HepG2 (cell line): ENCODE data around the gene RAB3D. TPM values are rescaled to one million over a fixed set of nuclear protein-coding genes. Genes with fewer than 3 reads are reported as not detected.

Source experiments
- ASH2L ChIP-seq: fragments of 300-600, 200-600 bp; sonication (generic); IDR thresholded peaks from 2 replicates; pipeline ENCODE4 v1.7.0; 2017; ENCODE audit warnings: low read depth, mild to moderate bottlenecking, moderate library complexity, mixed read lengths, low read length; ENCODE audit not compliant: insufficient read length
- FOXA3 ChIP-seq: IDR thresholded peaks from 2 replicates; pipeline ENCODE4 v1.6.1; 2016; ENCODE audit warnings: missing genetic modification reagents, missing compliant biosample characterization
- LCORL ChIP-seq, 2 experiments: fragments of 450-650 bp in 1 of 2; sonication (generic) in 1 of 2; formaldehyde crosslinking in 1 of 2; IDR thresholded peaks; 2 replicates each; pipeline versions ENCODE4 v1.5.0 to v1.6.1; 2017 to 2020; ENCODE audit warnings: antibody characterized with exemption in 1 of 2, missing genetic modification reagents in 1 of 2
- NCOR1 ChIP-seq: fragments of 200-600 bp; sonication (generic); IDR thresholded peaks from 2 replicates; pipeline ENCODE4 v1.7.0; 2017; ENCODE audit warnings: antibody characterized with exemption, low read length, borderline replicate concordance
- PHF8 ChIP-seq: sonication (generic); formaldehyde crosslinking; IDR thresholded peaks from 2 replicates; pipeline ENCODE4 v1.5.0; 2020; ENCODE audit warnings: missing genetic modification reagents
- SAP130 ChIP-seq: IDR thresholded peaks from 2 replicates; pipeline ENCODE4 v1.6.1; 2016; ENCODE audit warnings: low read depth
- SP4 ChIP-seq: sonication (generic); formaldehyde crosslinking; IDR thresholded peaks from 2 replicates; pipeline ENCODE4 v1.8.1; 2023; ENCODE audit warnings: mild to moderate bottlenecking, missing genetic modification reagents
- ZNF614 ChIP-seq: IDR thresholded peaks from 2 replicates; pipeline ENCODE4 v1.6.1; 2018; ENCODE audit warnings: missing biosample characterization, missing genetic modification reagents, inconsistent platforms, borderline replicate concordance
- ZNF644 ChIP-seq: IDR thresholded peaks from 2 replicates; pipeline ENCODE4 v1.6.1; 2016; ENCODE audit warnings: low read depth
- ZNF768 ChIP-seq: sonication (generic); formaldehyde crosslinking; IDR thresholded peaks from 2 replicates; pipeline ENCODE4 v1.4.0; 2020; ENCODE audit warnings: missing genetic modification reagents
- polyA plus RNA-seq, 8 experiments: library from polyadenylated mRNA; depleted of rRNA in 3 of 8; stranded (reverse) in 7 of 8; unstranded in 1 of 8; fragments of >200 nt; fragmentation: Illumina TruSeq in 4 of 8; extraction: Trizol in 4 of 8; gene quantifications; 2 replicates each; pipeline versions ENCODE4 v1.2.1 to v1.2.3, GENCODE V29; 2011 to 2016; ENCODE audit warnings: low read depth in 4 of 8, missing spikeins in 1 of 8, mixed read lengths in 1 of 8; ENCODE audit not compliant: insufficient read depth in 1 of 8
- total RNA-seq, 5 experiments: library from RNA; depleted of rRNA; stranded (reverse); fragments of >200 nt; fragmentation: Illumina TruSeq; extraction: Trizol; gene quantifications; 2 replicates each; pipeline ENCODE4 v1.2.3, GENCODE V29; 2016; ENCODE audit warnings: low read depth in 1 of 5
- TF ChIP-seq, protein P1 (sequence below): IDR thresholded peaks from 2 replicates; pipeline ENCODE4 v1.6.1; 2012; ENCODE audit warnings: low read depth, low read length, improper control_type of control experiment
- TF ChIP-seq, protein P2 (sequence below): sonication (generic); formaldehyde crosslinking; IDR thresholded peaks from 2 replicates; pipeline ENCODE4 v1.4.0; 2020; ENCODE audit warnings: missing genetic modification reagents, borderline replicate concordance
- TF ChIP-seq, protein P3 (sequence below): sonication (generic); formaldehyde crosslinking; IDR thresholded peaks from 2 replicates; pipeline ENCODE4 v1.4.0; 2020; ENCODE audit warnings: missing genetic modification reagents
- TF ChIP-seq, protein P4 (sequence below): sonication (generic); formaldehyde crosslinking; IDR thresholded peaks from 2 replicates; pipeline ENCODE4 v1.5.1; 2020; ENCODE audit warnings: mild to moderate bottlenecking, missing genetic modification reagents, moderate library complexity
- TF ChIP-seq, protein P5 (sequence below): sonication (generic); formaldehyde crosslinking; IDR thresholded peaks from 2 replicates; pipeline ENCODE4 v1.8.1; 2023; ENCODE audit warnings: missing genetic modification reagents, mild to moderate bottlenecking, borderline replicate concordance

RAB3D gene
- total and polyA plus RNA-seq, 2 of the 13 experiments (the other 11 are each of a cell fraction or from before 2014, with no cell fraction given) = 2.0 to 16.1 TPM

DNA sequence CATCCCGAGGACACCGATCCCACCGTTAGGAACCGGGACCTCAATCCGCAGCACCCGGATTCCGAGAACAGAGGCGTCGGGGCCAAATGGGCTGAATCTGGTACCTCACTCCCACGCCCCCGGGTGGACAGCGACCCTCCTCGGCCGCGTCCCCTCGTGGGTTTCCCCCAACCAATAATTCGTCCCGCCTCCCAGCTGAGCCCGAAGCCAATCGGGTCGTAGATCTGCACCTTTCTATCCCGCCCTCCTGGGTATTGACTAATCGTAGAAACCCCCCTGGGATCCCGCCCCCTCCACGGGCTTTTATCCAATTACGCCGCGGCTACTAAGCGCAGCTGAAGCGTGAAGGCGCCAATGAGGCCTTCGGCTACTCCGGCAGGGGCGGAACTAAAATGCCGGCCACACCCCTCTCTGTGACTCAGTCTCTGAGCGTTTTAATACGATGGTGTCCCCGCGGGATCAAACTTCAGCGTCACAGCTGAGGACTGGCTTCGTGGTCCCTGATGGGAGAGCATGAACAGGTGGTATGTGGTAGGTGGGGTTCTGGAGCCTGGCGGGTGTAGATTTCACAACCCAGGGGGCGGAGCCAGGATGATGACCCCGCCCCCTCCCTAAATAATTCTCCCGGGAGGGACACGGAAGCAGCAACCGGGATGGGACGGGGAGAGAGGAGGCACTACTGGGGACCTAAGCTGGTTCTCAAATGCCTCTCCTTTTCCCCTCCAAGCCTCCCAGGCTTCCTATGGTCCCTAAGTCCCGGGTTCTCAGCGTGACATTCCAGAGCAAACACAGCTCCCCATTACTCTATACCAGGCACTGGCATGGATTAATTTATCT, 6.9 kb upstream of the RAB3D start, which contains the start of the genes CCDC159 and TMEM205 (continued):
- TF ChIP-seq, protein P1, sequence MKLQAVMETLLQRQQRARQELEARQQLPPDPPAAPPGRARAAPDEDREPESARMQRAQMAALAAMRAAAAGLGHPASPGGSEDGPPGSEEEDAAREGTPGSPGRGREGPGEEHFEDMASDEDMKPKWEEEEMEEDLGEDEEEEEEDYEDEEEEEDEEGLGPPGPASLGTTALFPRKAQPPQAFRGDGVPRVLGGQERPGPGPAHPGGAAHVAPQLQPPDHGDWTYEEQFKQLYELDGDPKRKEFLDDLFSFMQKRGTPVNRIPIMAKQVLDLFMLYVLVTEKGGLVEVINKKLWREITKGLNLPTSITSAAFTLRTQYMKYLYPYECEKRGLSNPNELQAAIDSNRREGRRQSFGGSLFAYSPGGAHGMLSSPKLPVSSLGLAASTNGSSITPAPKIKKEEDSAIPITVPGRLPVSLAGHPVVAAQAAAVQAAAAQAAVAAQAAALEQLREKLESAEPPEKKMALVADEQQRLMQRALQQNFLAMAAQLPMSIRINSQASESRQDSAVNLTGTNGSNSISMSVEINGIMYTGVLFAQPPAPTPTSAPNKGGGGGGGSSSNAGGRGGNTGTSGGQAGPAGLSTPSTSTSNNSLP = peak; percentile 33; the same call in 1 of the 2 replicates
- TF ChIP-seq NCOR1 = peak; percentile 54; the same call in 1 of the 2 replicates
- no peak for TF ChIP-seq LCORL (IDR thresholded peaks at IDR 0.05)
- TF ChIP-seq LCORL (CRISPR knock-in tag; IDR thresholded peaks at IDR 0.05) = no peak; the same call in 1 of the 2 replicates
- TF ChIP-seq, protein P2, sequence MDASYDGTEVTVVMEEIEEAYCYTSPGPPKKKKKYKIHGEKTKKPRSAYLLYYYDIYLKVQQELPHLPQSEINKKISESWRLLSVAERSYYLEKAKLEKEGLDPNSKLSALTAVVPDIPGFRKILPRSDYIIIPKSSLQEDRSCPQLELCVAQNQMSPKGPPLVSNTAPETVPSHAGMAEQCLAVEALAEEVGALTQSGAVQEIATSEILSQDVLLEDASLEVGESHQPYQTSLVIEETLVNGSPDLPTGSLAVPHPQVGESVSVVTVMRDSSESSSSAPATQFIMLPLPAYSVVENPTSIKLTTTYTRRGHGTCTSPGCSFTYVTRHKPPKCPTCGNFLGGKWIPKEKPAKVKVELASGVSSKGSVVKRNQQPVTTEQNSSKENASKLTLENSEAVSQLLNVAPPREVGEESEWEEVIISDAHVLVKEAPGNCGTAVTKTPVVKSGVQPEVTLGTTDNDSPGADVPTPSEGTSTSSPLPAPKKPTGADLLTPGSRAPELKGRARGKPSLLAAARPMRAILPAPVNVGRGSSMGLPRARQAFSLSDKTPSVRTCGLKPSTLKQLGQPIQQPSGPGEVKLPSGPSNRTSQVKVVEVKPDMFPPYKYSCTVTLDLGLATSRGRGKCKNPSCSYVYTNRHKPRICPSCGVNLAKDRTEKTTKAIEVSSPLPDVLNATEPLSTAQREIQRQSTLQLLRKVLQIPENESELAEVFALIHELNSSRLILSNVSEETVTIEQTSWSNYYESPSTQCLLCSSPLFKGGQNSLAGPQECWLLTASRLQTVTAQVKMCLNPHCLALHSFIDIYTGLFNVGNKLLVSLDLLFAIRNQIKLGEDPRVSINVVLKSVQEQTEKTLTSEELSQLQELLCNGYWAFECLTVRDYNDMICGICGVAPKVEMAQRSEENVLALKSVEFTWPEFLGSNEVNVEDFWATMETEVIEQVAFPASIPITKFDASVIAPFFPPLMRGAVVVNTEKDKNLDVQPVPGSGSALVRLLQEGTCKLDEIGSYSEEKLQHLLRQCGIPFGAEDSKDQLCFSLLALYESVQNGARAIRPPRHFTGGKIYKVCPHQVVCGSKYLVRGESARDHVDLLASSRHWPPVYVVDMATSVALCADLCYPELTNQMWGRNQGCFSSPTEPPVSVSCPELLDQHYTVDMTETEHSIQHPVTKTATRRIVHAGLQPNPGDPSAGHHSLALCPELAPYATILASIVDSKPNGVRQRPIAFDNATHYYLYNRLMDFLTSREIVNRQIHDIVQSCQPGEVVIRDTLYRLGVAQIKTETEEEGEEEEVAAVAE (CRISPR knock-in tag) = peak; percentile 96
- TF ChIP-seq ZNF644 = 0 out of 2 replicates have a peak, but pooled peaks have one; percentile 27
- TF ChIP-seq, protein P3, sequence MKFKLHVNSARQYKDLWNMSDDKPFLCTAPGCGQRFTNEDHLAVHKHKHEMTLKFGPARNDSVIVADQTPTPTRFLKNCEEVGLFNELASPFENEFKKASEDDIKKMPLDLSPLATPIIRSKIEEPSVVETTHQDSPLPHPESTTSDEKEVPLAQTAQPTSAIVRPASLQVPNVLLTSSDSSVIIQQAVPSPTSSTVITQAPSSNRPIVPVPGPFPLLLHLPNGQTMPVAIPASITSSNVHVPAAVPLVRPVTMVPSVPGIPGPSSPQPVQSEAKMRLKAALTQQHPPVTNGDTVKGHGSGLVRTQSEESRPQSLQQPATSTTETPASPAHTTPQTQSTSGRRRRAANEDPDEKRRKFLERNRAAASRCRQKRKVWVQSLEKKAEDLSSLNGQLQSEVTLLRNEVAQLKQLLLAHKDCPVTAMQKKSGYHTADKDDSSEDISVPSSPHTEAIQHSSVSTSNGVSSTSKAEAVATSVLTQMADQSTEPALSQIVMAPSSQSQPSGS (CRISPR knock-in tag) = no peak
- TF ChIP-seq, protein P4, sequence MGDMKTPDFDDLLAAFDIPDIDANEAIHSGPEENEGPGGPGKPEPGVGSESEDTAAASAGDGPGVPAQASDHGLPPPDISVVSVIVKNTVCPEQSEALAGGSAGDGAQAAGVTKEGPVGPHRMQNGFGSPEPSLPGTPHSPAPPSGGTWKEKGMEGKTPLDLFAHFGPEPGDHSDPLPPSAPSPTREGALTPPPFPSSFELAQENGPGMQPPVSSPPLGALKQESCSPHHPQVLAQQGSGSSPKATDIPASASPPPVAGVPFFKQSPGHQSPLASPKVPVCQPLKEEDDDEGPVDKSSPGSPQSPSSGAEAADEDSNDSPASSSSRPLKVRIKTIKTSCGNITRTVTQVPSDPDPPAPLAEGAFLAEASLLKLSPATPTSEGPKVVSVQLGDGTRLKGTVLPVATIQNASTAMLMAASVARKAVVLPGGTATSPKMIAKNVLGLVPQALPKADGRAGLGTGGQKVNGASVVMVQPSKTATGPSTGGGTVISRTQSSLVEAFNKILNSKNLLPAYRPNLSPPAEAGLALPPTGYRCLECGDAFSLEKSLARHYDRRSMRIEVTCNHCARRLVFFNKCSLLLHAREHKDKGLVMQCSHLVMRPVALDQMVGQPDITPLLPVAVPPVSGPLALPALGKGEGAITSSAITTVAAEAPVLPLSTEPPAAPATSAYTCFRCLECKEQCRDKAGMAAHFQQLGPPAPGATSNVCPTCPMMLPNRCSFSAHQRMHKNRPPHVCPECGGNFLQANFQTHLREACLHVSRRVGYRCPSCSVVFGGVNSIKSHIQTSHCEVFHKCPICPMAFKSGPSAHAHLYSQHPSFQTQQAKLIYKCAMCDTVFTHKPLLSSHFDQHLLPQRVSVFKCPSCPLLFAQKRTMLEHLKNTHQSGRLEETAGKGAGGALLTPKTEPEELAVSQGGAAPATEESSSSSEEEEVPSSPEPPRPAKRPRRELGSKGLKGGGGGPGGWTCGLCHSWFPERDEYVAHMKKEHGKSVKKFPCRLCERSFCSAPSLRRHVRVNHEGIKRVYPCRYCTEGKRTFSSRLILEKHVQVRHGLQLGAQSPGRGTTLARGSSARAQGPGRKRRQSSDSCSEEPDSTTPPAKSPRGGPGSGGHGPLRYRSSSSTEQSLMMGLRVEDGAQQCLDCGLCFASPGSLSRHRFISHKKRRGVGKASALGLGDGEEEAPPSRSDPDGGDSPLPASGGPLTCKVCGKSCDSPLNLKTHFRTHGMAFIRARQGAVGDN (CRISPR knock-in tag) = peak; percentile 55
- TF ChIP-seq, protein P5, sequence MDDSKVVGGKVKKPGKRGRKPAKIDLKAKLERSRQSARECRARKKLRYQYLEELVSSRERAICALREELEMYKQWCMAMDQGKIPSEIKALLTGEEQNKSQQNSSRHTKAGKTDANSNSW (CRISPR knock-in tag) = no peak
- no peak; the same call in 1 of the 2 replicates for TF ChIP-seq FOXA3 (CRISPR knock-in tag)
- peak; percentile 73; the same call in 1 of the 2 replicates for TF ChIP-seq SAP130 (CRISPR knock-in tag)
- TF ChIP-seq SP4 (CRISPR knock-in tag) = peak; percentile 96
- TF ChIP-seq ASH2L = peak; percentile 26
- 0 out of 2 replicates have a peak, but pooled peaks have one; percentile 2 for TF ChIP-seq ZNF768 (CRISPR knock-in tag)
- TF ChIP-seq PHF8 = peak; percentile 63; the same call in 1 of the 2 replicates
- TF ChIP-seq ZNF614 (CRISPR knock-in tag) = 0 out of 2 replicates have a peak, but pooled peaks have one; percentile 6
